Neural cell (in vitro differentiated cells): ENCODE data around the gene BBS1. TPM values are rescaled to one million over a fixed set of nuclear protein-coding genes. Genes with fewer than 3 reads are reported as not detected.
A peak's percentile ranks its signal among the peaks of the same experiment; 100 is the strongest.
"Not testable (repeated sequence)": the region's sequence is repeated elsewhere in the genome, so short reads cannot be mapped to it uniquely, and the experiment has no call there.

ENCODE experiments used
- H2AFZ ChIP-seq: fragments of 200-600, 300-800 bp; sonication (generic), shearing (Covaris generic); 2 replicates; pipeline ENCODE4 v1.6.0; 2014; ENCODE audit warnings: low read depth, mild to moderate bottlenecking, antibody characterized with exemption, low read length, moderate library complexity
- H3F3A ChIP-seq: fragments of 200-600 bp; shearing (Covaris generic); 2 replicates; pipeline ENCODE4 v1.6.1; 2016; ENCODE audit warnings: mild to moderate bottlenecking, moderate library complexity, mixed read lengths, antibody characterized with exemption, low read length; ENCODE audit not compliant: insufficient read depth, poor library complexity, severe bottlenecking
- H3K27ac ChIP-seq: fragments of 200-600, 300-800 bp; sonication (generic), shearing (Covaris generic); 2 replicates; pipeline ENCODE4 v1.5.1; 2014; ENCODE audit warnings: mild to moderate bottlenecking, low read length, moderate library complexity
- H3K27me3 ChIP-seq: fragments of 300-800, 200-600 bp; sonication (generic), shearing (Covaris generic); 2 replicates; pipeline ENCODE4 v1.6.0; 2014; ENCODE audit warnings: mild to moderate bottlenecking, low read depth, low read length, moderate library complexity; ENCODE audit not compliant: insufficient read depth
- H3K36me3 ChIP-seq: fragments of 300-800, 200-600 bp; sonication (generic), shearing (Covaris generic); 2 replicates; pipeline ENCODE4 v1.5.1; 2014; ENCODE audit warnings: mild to moderate bottlenecking, antibody characterized with exemption, low read length, moderate library complexity; ENCODE audit not compliant: insufficient read depth
- H3K4me2 ChIP-seq: fragments of 300-800, 200-600 bp; sonication (generic), shearing (Covaris generic); 2 replicates; pipeline ENCODE4 v1.6.0; 2014; ENCODE audit warnings: mild to moderate bottlenecking, low read length
- H3K4me3 ChIP-seq: fragments of 300-800, 200-600 bp; sonication (generic), shearing (Covaris generic); 2 replicates; pipeline ENCODE4 v1.5.1; 2014; ENCODE audit warnings: mild to moderate bottlenecking, low read length, moderate library complexity
- H3K79me2 ChIP-seq: fragments of 200-600 bp; shearing (Covaris generic); replicated peaks from 2 replicates; pipeline ENCODE4 v1.6.0; 2014; ENCODE audit warnings: mild to moderate bottlenecking, low read length, moderate library complexity; ENCODE audit not compliant: insufficient read depth
- H3K9ac ChIP-seq: fragments of 300-800, 200-600 bp; sonication (generic), shearing (Covaris generic); 2 replicates; pipeline ENCODE4 v1.6.1; 2016; ENCODE audit warnings: mild to moderate bottlenecking, low read length, mixed read lengths
- H3K9me2 ChIP-seq: fragments of 200-600 bp; shearing (Covaris generic); 2 replicates; pipeline ENCODE4 v1.6.1; 2016; ENCODE audit warnings: mild to moderate bottlenecking, low read length, mixed read lengths; ENCODE audit not compliant: insufficient read depth
- H3K9me3 ChIP-seq: fragments of 200-600, 300-800 bp; sonication (generic), shearing (Covaris generic); 2 replicates; pipeline ENCODE4 v1.6.1; 2016; ENCODE audit warnings: mild to moderate bottlenecking, mixed run types, low read length, moderate library complexity, mixed read lengths
- H4K20me1 ChIP-seq: fragments of 200-600 bp; shearing (Covaris generic); 2 replicates; pipeline ENCODE4 v1.6.1; 2016; ENCODE audit warnings: mild to moderate bottlenecking, mixed run types; ENCODE audit not compliant: insufficient read depth
- CTCF ChIP-seq: fragments of 450-650 bp; IDR thresholded peaks from 2 replicates; pipeline ENCODE4 v1.5.1; 2014; ENCODE audit warnings: antibody characterized with exemption, mild to moderate bottlenecking, moderate library complexity; ENCODE audit not compliant: poor library complexity, severe bottlenecking
- EP300 ChIP-seq: fragments of 450-650 bp; conservative IDR thresholded peaks from 2 replicates; pipeline ENCODE4 v1.6.1; 2014; ENCODE audit warnings: antibody characterized with exemption, mild to moderate bottlenecking, moderate library complexity; ENCODE audit not compliant: poor library complexity, severe bottlenecking
- EZH2 ChIP-seq: fragments of 200-600, 300-800 bp; shearing (Covaris generic), sonication (generic); IDR thresholded peaks from 2 replicates; pipeline ENCODE4 v1.6.1; 2014; ENCODE audit warnings: antibody characterized with exemption, low read length, borderline replicate concordance, mild to moderate bottlenecking; ENCODE audit not compliant: insufficient read depth, poor library complexity, severe bottlenecking
- MXI1 ChIP-seq: fragments of 450-650 bp; conservative IDR thresholded peaks from 2 replicates; pipeline ENCODE4 v1.6.1; 2014; ENCODE audit warnings: antibody characterized with exemption, mild to moderate bottlenecking; ENCODE audit not compliant: poor library complexity, severe bottlenecking
- POLR2AphosphoS5 ChIP-seq: IDR thresholded peaks from 2 replicates; pipeline ENCODE4 v1.6.1; 2012
- RAD21 ChIP-seq: fragments of 450-650 bp; conservative IDR thresholded peaks from 2 replicates; pipeline ENCODE4 v1.6.1; 2014; ENCODE audit warnings: antibody characterized with exemption, mild to moderate bottlenecking, moderate library complexity
- REST ChIP-seq: IDR thresholded peaks from 2 replicates; pipeline ENCODE4 v1.6.1; 2012; ENCODE audit warnings: borderline replicate concordance
- SMC3 ChIP-seq: fragments of 450-650 bp; conservative IDR thresholded peaks from 2 replicates; pipeline ENCODE4 v1.6.1; 2014; ENCODE audit warnings: antibody characterized with exemption, mild to moderate bottlenecking, moderate library complexity; ENCODE audit not compliant: poor library complexity
- TAF1 ChIP-seq: IDR thresholded peaks from 2 replicates; pipeline ENCODE4 v1.6.1; 2012; ENCODE audit warnings: low read depth
- polyA plus RNA-seq: library from polyadenylated mRNA; depleted of rRNA; stranded (reverse); fragments of >200 nt; gene quantifications from 2 replicates; pipeline ENCODE4 v1.2.3, GENCODE V29; 2014

The BBS1 gene
- polyA plus RNA-seq, 1 donor from 2014 or later = 69.5 TPM

GRCh38 chr11:66543263-66544107 is 33.0 kb downstream of the BBS1 start:
- Histone ChIP-seq H3K27me3 (no peaks in the 10 kb centered on the region), H4K20me1 (no peaks in the 10 kb centered on the region), H3K79me2 (no peaks in the 10 kb centered on the region), H3F3A (no peaks in the 10 kb centered on the region), H3K36me3 (no peaks in the 10 kb centered on the region), H3K9me3 (no peaks in the 10 kb centered on the region), H3K9ac (no peak overlapping the region), H3K4me2 (no peak overlapping the region), H3K27ac (no peak overlapping the region), H3K4me3 (peak overlapping the region; percentile 27), H2AFZ (no peak overlapping the region), H3K9me2 (no peaks in the 10 kb centered on the region)
- TF ChIP-seq RAD21 (no peak), TAF1 (no peak), MXI1 (no peak), REST (no peak), EP300 (no peak), POLR2AphosphoS5 (no peak), EZH2 (no peak)

GRCh38 chr11:66544952-66545351 is 34.5 kb downstream of the BBS1 start:
- H4K20me1 ChIP-seq, H3K79me2 ChIP-seq, H3K27me3 ChIP-seq, H3K9me2 ChIP-seq, H3K27ac ChIP-seq, H3F3A ChIP-seq, H3K36me3 ChIP-seq, H2AFZ ChIP-seq, H3K9me3 ChIP-seq: not testable (repeated sequence)
- Histone ChIP-seq H3K9ac (peak overlapping the region; percentile 86), H3K4me3 (peak overlapping the region; percentile 81), H3K4me2 (peak overlapping the region; percentile 87)

GRCh38 chr11:66545701-66546367 is 35.4 kb downstream of the BBS1 start, which contains the start of gene ZDHHC24:
TSS of gene ZDHHC24 (minus strand) at chr11:66546048. CDS start at chr11:66546003, 45 bp downstream.
- H3K27me3 ChIP-seq = no peaks in the 10 kb centered on the region
- H2AFZ ChIP-seq = peak within 1 kb of the TSS; percentile 48
- no peaks in the 10 kb centered on the region for H3K79me2 ChIP-seq
- H3K27ac ChIP-seq = no peak within 1 kb of the TSS
- H3K9me3 ChIP-seq = no peaks in the 10 kb centered on the region
- H3K36me3 ChIP-seq = no peaks in the 10 kb centered on the region
- H3K4me3 ChIP-seq = peak within 1 kb of the TSS; percentile 81
- peak within 1 kb of the TSS; percentile 86 for H3K9ac ChIP-seq
- H3F3A ChIP-seq = no peaks in the 10 kb centered on the region
- H4K20me1 ChIP-seq = no peaks in the 10 kb centered on the region
- peak within 1 kb of the TSS; percentile 87 for H3K4me2 ChIP-seq
- TF ChIP-seq SMC3 = peak; percentile 54
- no peak for TF ChIP-seq EP300
- TF ChIP-seq RAD21 = peak; percentile 47
- TF ChIP-seq POLR2AphosphoS5 = peak; percentile 56
- TF ChIP-seq CTCF = no peak
- peak; percentile 69 for TF ChIP-seq TAF1
- peak; percentile 75 for TF ChIP-seq MXI1
- H3K9me2 ChIP-seq = no peaks in the 10 kb centered on the region
